HL-60 (cell line): Measurements from ENCODE around the gene SHROOM3.

Experiments used
- DNase-seq, 2 experiments: peaks; one replicate each; pipeline ENCODE4 v3.0.0-alpha.2; 2010 to 2020; ENCODE audit warnings: low read depth in 1 of 2, low spot score in 1 of 2
- H3K27ac ChIP-seq: fragments of 250-450 bp; sonication (Bioruptor Pico); replicated peaks from 2 replicates; pipeline ENCODE4 v1.5.1; 2020; ENCODE audit warnings: mild to moderate bottlenecking, moderate library complexity
- H3K27me3 ChIP-seq: fragments of 250-450 bp; sonication (Bioruptor Pico); 2 replicates; pipeline ENCODE4 v1.5.1; 2021; ENCODE audit warnings: mild to moderate bottlenecking, moderate library complexity; ENCODE audit not compliant: insufficient read depth, poor library complexity, severe bottlenecking
- H3K4me3 ChIP-seq: replicated peaks from 2 replicates; pipeline ENCODE4 v1.5.1; 2011; ENCODE audit warnings: mild to moderate bottlenecking, control low read depth, low read length; ENCODE audit not compliant: insufficient read depth
- CTCF ChIP-seq: IDR thresholded peaks from one replicate; pipeline ENCODE4 v1.5.1; 2011; ENCODE audit warnings: low read length, control low read depth, inconsistent platforms; ENCODE audit not compliant: insufficient read depth
- GABPA ChIP-seq: IDR thresholded peaks from 2 replicates; pipeline ENCODE4 v1.6.1; 2012; ENCODE audit warnings: low read depth
- POLR2AphosphoS5 ChIP-seq: IDR thresholded peaks from 2 replicates; pipeline ENCODE4 v1.6.1; 2012; ENCODE audit warnings: low read depth
- SPI1 ChIP-seq: IDR thresholded peaks from 2 replicates; pipeline ENCODE4 v1.6.1; 2012; ENCODE audit warnings: low read depth, mild to moderate bottlenecking, borderline replicate concordance
- TF ChIP-seq, protein P1 (sequence below): IDR thresholded peaks from 2 replicates; pipeline ENCODE4 v1.6.1; 2012; ENCODE audit warnings: low read depth; ENCODE audit not compliant: insufficient replicate concordance

The SHROOM3 gene

GRCh38 chr4:76616526-76616925, 181.5 kb downstream of the SHROOM3 start:
- no peak for DNase-seq
- no peak overlapping the region for H3K4me3 ChIP-seq
- H3K27ac ChIP-seq = no peak overlapping the region
- H3K27me3 ChIP-seq = peaks cover 3% of the 10 kb centered on the region
- TF ChIP-seq, protein P1, sequence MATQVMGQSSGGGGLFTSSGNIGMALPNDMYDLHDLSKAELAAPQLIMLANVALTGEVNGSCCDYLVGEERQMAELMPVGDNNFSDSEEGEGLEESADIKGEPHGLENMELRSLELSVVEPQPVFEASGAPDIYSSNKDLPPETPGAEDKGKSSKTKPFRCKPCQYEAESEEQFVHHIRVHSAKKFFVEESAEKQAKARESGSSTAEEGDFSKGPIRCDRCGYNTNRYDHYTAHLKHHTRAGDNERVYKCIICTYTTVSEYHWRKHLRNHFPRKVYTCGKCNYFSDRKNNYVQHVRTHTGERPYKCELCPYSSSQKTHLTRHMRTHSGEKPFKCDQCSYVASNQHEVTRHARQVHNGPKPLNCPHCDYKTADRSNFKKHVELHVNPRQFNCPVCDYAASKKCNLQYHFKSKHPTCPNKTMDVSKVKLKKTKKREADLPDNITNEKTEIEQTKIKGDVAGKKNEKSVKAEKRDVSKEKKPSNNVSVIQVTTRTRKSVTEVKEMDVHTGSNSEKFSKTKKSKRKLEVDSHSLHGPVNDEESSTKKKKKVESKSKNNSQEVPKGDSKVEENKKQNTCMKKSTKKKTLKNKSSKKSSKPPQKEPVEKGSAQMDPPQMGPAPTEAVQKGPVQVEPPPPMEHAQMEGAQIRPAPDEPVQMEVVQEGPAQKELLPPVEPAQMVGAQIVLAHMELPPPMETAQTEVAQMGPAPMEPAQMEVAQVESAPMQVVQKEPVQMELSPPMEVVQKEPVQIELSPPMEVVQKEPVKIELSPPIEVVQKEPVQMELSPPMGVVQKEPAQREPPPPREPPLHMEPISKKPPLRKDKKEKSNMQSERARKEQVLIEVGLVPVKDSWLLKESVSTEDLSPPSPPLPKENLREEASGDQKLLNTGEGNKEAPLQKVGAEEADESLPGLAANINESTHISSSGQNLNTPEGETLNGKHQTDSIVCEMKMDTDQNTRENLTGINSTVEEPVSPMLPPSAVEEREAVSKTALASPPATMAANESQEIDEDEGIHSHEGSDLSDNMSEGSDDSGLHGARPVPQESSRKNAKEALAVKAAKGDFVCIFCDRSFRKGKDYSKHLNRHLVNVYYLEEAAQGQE = no peak

DNA sequence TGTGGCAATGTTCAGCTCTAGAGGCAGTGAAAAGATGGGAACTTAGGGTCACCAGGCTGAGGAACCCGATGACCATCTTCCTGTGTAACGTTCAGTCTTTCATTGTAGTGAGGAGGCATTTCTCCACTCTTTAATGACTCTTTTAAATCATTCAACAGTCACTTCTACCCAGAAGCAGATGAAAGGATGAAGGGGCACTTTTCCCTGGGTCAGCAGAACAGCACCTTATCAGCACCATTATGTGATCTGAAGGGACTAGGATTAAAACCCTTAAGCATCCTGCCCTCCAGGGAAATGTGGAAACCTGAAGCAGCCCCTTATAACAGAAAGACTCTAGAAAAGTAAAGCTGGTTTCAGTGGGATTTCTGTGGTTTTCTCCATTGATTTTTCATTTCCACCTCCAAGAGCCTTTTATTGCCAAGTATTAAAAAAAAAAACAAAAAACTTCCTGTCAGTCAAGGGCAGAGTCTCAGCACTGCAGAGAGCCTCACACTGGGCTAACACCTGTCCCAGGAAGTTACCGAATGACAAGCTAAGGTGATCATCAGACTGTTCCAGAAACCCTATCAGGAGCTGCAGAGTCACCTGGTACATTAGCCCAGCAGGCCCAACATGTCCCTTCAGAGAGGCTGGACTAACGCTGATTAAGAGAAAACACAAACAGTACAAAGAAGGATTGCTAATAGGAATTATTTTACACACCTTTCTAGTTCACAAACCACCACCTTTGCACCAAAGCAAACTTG, 185.9 kb downstream of the SHROOM3 start:
- DNase-seq = no peak
- no peak overlapping the region for H3K27ac ChIP-seq
- no peak for TF ChIP-seq SPI1
- TF ChIP-seq, protein P1 = no peak
- no peak for TF ChIP-seq GABPA
- no peak for TF ChIP-seq POLR2AphosphoS5
- no peak for TF ChIP-seq CTCF

DNA sequence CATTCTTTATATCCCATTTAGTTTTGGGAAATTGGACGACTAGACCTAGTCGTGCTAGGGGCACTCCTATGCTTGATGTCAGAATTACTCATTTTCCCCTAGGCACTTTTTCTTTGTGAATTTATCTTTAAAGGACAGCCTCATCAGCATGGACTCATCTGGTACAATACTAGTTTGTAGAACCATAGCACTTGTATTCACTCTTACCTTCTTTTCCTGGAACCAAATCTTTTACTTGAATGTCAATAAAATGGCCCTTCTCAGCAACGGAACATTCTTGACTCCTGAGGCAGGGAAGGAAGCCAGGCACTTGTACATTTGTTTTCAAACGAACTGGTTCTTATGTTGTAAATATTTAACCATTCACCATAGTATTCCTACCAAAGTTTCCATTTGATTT, 187.1 kb downstream of the SHROOM3 start:
- H3K27ac ChIP-seq = no peak overlapping the region

More for the DNA sequence above, 185.9 kb downstream of the SHROOM3 start:
- peaks cover 9% of the 10 kb centered on the region for H3K27me3 ChIP-seq
- no peak overlapping the region for H3K4me3 ChIP-seq

More for the DNA sequence above, 187.1 kb downstream of the SHROOM3 start:
- TF ChIP-seq CTCF = no peak
- no peak for TF ChIP-seq POLR2AphosphoS5
- TF ChIP-seq, protein P1 = no peak
- TF ChIP-seq GABPA = no peak
- no peak for TF ChIP-seq SPI1
- Histone ChIP-seq H3K27me3 (peaks cover 7% of the 10 kb centered on the region), H3K4me3 (no peak overlapping the region)
- no peak for DNase-seq
